Caco-2 (cell line): Measurements from ENCODE around the gene CNFN. TPM values are rescaled to one million over a fixed set of nuclear protein-coding genes. Genes with fewer than 3 reads are reported as not detected.

Experiments
- BruUV-seq: library from RNA; stranded (reverse); fragments of 400-500 nt; replicated peaks from 2 replicates; lab custom pipeline; 2021; lab: Mats Ljungman, UMichigan
- CTCF ChIA-PET: fragments of 300-600 bp; sonication (Branson Sonifier 250); formaldehyde crosslinking; loops from one replicate; lab custom pipeline; 2022; ENCODE audit warnings: antibody characterized with exemption; lab: Charles Lee
- POLR2A ChIA-PET: fragments of 300-600 bp; sonication (Branson Sonifier 250); formaldehyde crosslinking; loops from one replicate; lab custom pipeline; 2022; ENCODE audit warnings: antibody characterized with exemption; lab: Charles Lee
- DNase-seq, 2 experiments: peaks; one replicate each; pipeline versions ENCODE4 v3.0.0 to v3.0.0-alpha.2; 2020 to 2022
- H3K27me3 ChIP-seq: replicated peaks from 2 replicates; pipeline ENCODE4 v1.6.0; 2011; ENCODE audit warnings: low read length; ENCODE audit not compliant: control insufficient read depth, insufficient read depth
- H3K36me3 ChIP-seq: 2 replicates; pipeline ENCODE4 v1.5.1; 2011; ENCODE audit warnings: low read length; ENCODE audit not compliant: control insufficient read depth, insufficient read depth
- H3K4me1 ChIP-seq: fragments of 250-450 bp; sonication (Bioruptor Pico); 2 replicates; pipeline ENCODE4 v1.5.1; 2020; ENCODE audit warnings: mild to moderate bottlenecking
- H3K4me3 ChIP-seq: 2 replicates; pipeline ENCODE4 v1.5.1; 2011; ENCODE audit warnings: low read depth, mild to moderate bottlenecking, control low read depth, low read length
- H3K9me3 ChIP-seq: fragments of 250-450 bp; sonication (Bioruptor Pico); 2 replicates; pipeline ENCODE4 v1.5.1; 2020; ENCODE audit warnings: mild to moderate bottlenecking, moderate library complexity
- H3K27ac Mint-ChIP-seq: one replicate; pipeline ENCODE4 v1.8.0; 2022; ENCODE audit warnings: mixed read lengths; ENCODE audit not compliant: unreplicated experiment
- H3K27me3 Mint-ChIP-seq: one replicate; pipeline ENCODE4 v1.8.0; 2022; ENCODE audit warnings: mixed read lengths; ENCODE audit not compliant: insufficient read depth, unreplicated experiment
- H3K36me3 Mint-ChIP-seq: one replicate; pipeline ENCODE4 v1.8.0; 2022; ENCODE audit warnings: mild to moderate bottlenecking, mixed read lengths; ENCODE audit not compliant: insufficient read depth, unreplicated experiment
- H3K4me1 Mint-ChIP-seq: one replicate; pipeline ENCODE4 v1.8.0; 2022; ENCODE audit warnings: low read depth, mixed read lengths; ENCODE audit not compliant: unreplicated experiment
- H3K4me3 Mint-ChIP-seq: one replicate; pipeline ENCODE4 v1.8.0; 2022; ENCODE audit warnings: mild to moderate bottlenecking, moderate library complexity, mixed read lengths; ENCODE audit not compliant: unreplicated experiment
- H3K9me3 Mint-ChIP-seq: one replicate; pipeline ENCODE4 v1.8.0; 2022; ENCODE audit warnings: mixed read lengths; ENCODE audit not compliant: unreplicated experiment
- intact Hi-C: fragments of 100-400 bp; cut with micrococcal nuclease; formaldehyde crosslinking; loops from one replicate; pipeline ENCODE4 v1.10.0; 2022; ENCODE audit not compliant: unreplicated experiment
- total RNA-seq: library from RNA; stranded (reverse); gene quantifications from 2 replicates; pipeline ENCODE4 v1.2.3, GENCODE V29; 2022
- TF ChIP-seq, protein P1 (sequence below), 2 experiments: fragments of 200-600 bp in 1 of 2; IDR thresholded peaks; 1 replicate in 1 of 2; 2 replicates in 1 of 2; pipeline versions ENCODE4 v1.5.1 to v1.8.0; 2011 to 2022; ENCODE audit warnings: antibody characterized with exemption in 1 of 2, control low read depth in 1 of 2, inconsistent platforms in 1 of 2, low read depth in 1 of 2, low read length in 1 of 2, mild to moderate bottlenecking in 1 of 2, moderate library complexity in 1 of 2; ENCODE audit not compliant: insufficient read depth in 1 of 2, severe bottlenecking in 1 of 2, unreplicated experiment in 1 of 2

Gene CNFN
- total RNA-seq, 1 experiment from 2014 or later: 4.1 TPM

- no TSS peak for BruUV-seq
- TF ChIP-seq, protein P1, sequence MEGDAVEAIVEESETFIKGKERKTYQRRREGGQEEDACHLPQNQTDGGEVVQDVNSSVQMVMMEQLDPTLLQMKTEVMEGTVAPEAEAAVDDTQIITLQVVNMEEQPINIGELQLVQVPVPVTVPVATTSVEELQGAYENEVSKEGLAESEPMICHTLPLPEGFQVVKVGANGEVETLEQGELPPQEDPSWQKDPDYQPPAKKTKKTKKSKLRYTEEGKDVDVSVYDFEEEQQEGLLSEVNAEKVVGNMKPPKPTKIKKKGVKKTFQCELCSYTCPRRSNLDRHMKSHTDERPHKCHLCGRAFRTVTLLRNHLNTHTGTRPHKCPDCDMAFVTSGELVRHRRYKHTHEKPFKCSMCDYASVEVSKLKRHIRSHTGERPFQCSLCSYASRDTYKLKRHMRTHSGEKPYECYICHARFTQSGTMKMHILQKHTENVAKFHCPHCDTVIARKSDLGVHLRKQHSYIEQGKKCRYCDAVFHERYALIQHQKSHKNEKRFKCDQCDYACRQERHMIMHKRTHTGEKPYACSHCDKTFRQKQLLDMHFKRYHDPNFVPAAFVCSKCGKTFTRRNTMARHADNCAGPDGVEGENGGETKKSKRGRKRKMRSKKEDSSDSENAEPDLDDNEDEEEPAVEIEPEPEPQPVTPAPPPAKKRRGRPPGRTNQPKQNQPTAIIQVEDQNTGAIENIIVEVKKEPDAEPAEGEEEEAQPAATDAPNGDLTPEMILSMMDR (IDR thresholded peaks at IDR 0.05; ENCODE audit: insufficient read depth in 1 of 2, low read depth in 1 of 2, low read length in 1 of 2, severe bottlenecking in 1 of 2, unreplicated experiment in 1 of 2): no peak
- H3K9me3 Mint-ChIP-seq: no peaks in the 10 kb centered on the region
- Histone ChIP-seq H3K9me3 (no peaks in the 10 kb centered on the region), H3K27me3 (no peaks in the 10 kb centered on the region), H3K4me3 (no peak within 1 kb of the TSS), H3K4me1 (peaks cover 14% of the 10 kb centered on the region), H3K36me3 (no peaks in the 10 kb centered on the region)
- H3K4me3 Mint-ChIP-seq: no peak within 1 kb of the TSS
- intact Hi-C loops: no loop called here
- CTCF ChIA-PET: no interaction called here
- peaks cover 17% of the 10 kb centered on the region for H3K36me3 Mint-ChIP-seq
- no peak for DNase-seq
- POLR2A ChIA-PET: no interaction called here
- peaks cover 7% of the 10 kb centered on the region for H3K4me1 Mint-ChIP-seq
- no peak within 1 kb of the TSS for H3K27ac Mint-ChIP-seq
- H3K27me3 Mint-ChIP-seq: no peaks in the 10 kb centered on the region
Measured at GRCh38 chr19:42427313-42427712, 37.2 kb upstream of the CNFN start, which contains the start of gene LIPE. TSS of gene LIPE (minus strand) at chr19:42427388. CDS start at chr19:42427149, 239 bp downstream.

- ChIA-PET POLR2A (interaction anchor here (0.6 kb wide), 1 partner anchor 1037 kb away, joined by 3 read pairs; no protein-coding TSS in a partner anchor), CTCF (interaction anchor here (0.9 to 1.0 kb wide), 2 partner anchors 12 to 13 kb away, joined by 3 read pairs; no protein-coding TSS in a partner anchor)
- Mint-ChIP-seq H3K9me3 (no peaks in the 10 kb centered on the region), H3K36me3 (peaks cover 17% of the 10 kb centered on the region), H3K4me1 (peaks cover 7% of the 10 kb centered on the region), H3K27me3 (no peaks in the 10 kb centered on the region), H3K4me3 (no peak overlapping the region), H3K27ac (no peak overlapping the region)
- Histone ChIP-seq H3K36me3 (no peaks in the 10 kb centered on the region), H3K4me3 (no peak overlapping the region), H3K4me1 (peaks cover 14% of the 10 kb centered on the region), H3K27me3 (no peaks in the 10 kb centered on the region), H3K9me3 (no peaks in the 10 kb centered on the region)
- TF ChIP-seq, protein P1 (IDR thresholded peaks at IDR 0.05; ENCODE audit: insufficient read depth in 1 of 2, low read depth in 1 of 2, low read length in 1 of 2, severe bottlenecking in 1 of 2, unreplicated experiment in 1 of 2): no peak
- no peak for DNase-seq
- intact Hi-C loops: no loop called here
- no TSS peak for BruUV-seq
Measured at GRCh38 chr19:42426643-42427042, 36.5 kb upstream of the CNFN start.

GRCh38 chr19:42424712-42425131 is 34.6 kb upstream of the CNFN start:
- CTCF ChIA-PET: interaction anchor here (0.7 to 1.0 kb wide), 2 partner anchors 8 to 125 kb away, joined by 3 to 5 read pairs; no protein-coding TSS in a partner anchor
- intact Hi-C loops: no loop called here

More at GRCh38 chr19:42424712-42425131, 34.6 kb upstream of the CNFN start:
- no peaks in the 10 kb centered on the region for H3K36me3 ChIP-seq
- H3K4me1 ChIP-seq: peaks cover 14% of the 10 kb centered on the region
- POLR2A ChIA-PET: no interaction called here
- Mint-ChIP-seq H3K9me3 (no peaks in the 10 kb centered on the region), H3K27ac (no peak overlapping the region), H3K4me1 (peaks cover 22% of the 10 kb centered on the region), H3K36me3 (peaks cover 17% of the 10 kb centered on the region), H3K27me3 (no peaks in the 10 kb centered on the region), H3K4me3 (peak overlapping the region; percentile 86)
- H3K4me3 ChIP-seq: no peak overlapping the region
- BruUV-seq: no TSS peak
- DNase-seq: peak in 1 of 2 experiments; percentile 36
- H3K27me3 ChIP-seq: no peaks in the 10 kb centered on the region
- TF ChIP-seq, protein P1 (IDR thresholded peaks at IDR 0.05; ENCODE audit: insufficient read depth in 1 of 2, low read depth in 1 of 2, low read length in 1 of 2, severe bottlenecking in 1 of 2, unreplicated experiment in 1 of 2): peak in 1 of 2 experiments; percentile 2
- H3K9me3 ChIP-seq: no peaks in the 10 kb centered on the region
